Mucosa of descending colon (tissue), 3 donors: ENCODE measurements around the gene ELL2. TPM values are rescaled to one million over a fixed set of nuclear protein-coding genes. Genes with fewer than 3 reads are reported as not detected.
"Not testable (repeated sequence)": the region's sequence is repeated elsewhere in the genome, so short reads cannot be mapped to it uniquely, and the experiment has no call there.

Experiments used
- ATAC-seq: fragments of 200-7000 bp; cut with Tn5 transposase; one replicate; pipeline ENCODE4 v1.9.1; 2020; ENCODE audit warnings: mild to moderate bottlenecking, moderate library complexity
- DNase-seq, 3 donors: peaks; one replicate each; pipeline ENCODE4 v3.0.0-alpha.2; 2020
- H3K36me3 ChIP-seq: fragments of 200-600 bp; one replicate; pipeline ENCODE4 v1.8.0; 2021; ENCODE audit warnings: low read depth, mild to moderate bottlenecking
- H3K4me1 ChIP-seq: fragments of 200-600 bp; one replicate; pipeline ENCODE4 v1.8.0; 2021; ENCODE audit warnings: low read depth, mild to moderate bottlenecking
- H3K4me3 ChIP-seq: fragments of 200-600 bp; one replicate; pipeline ENCODE4 v1.8.0; 2021; ENCODE audit warnings: mild to moderate bottlenecking
- H3K9me3 ChIP-seq: fragments of 200-600 bp; one replicate; pipeline ENCODE4 v1.8.0; 2021; ENCODE audit warnings: mild to moderate bottlenecking
- CTCF ChIP-seq: fragments of 200-600 bp; IDR thresholded peaks from one replicate; pipeline ENCODE4 v1.8.0; 2022; ENCODE audit warnings: antibody characterized with exemption, mild to moderate bottlenecking
- intact Hi-C, 2 donors: fragments of 100-400 bp; cut with DNase I in 1 of 2; cut with micrococcal nuclease in 1 of 2; formaldehyde crosslinking; loops; one replicate each; pipeline versions ENCODE4 v1.11.0 to v1.11.1; 2022; cut with DNase I, micrococcal nuclease
- total RNA-seq, 3 donors: library from RNA; stranded (reverse); fragmentation: NEBNext Ultra II Directional in 2 of 3; extraction: Animal tissue kit (Norgen Biotek cat#: 25700) in 2 of 3; gene quantifications; one replicate each; pipeline versions ENCODE4 v1.2.1 to v1.2.4, GENCODE V29; 2021 to 2023
- donor health status: DM: no; HTN: no; CAD: no; lungs with moderate emphysema.
- donor health status: DM: no; HTN: no; CAD: no.
- donor health status: DM: no; HTN: yes; CAD: no.

The ELL2 gene
- total RNA-seq, 3 donors from 2014 or later, result 26.9 to 42.7 (median 31.7) TPM

- peaks cover 24% of the 10 kb centered on the region for H3K4me1 ChIP-seq
- H3K9me3 ChIP-seq, result no peaks in the 10 kb centered on the region
- no peaks in the 10 kb centered on the region for H3K36me3 ChIP-seq
- TF ChIP-seq CTCF, result no peak
- H3K4me3 ChIP-seq, result no peak overlapping the region
- intact Hi-C loops, result no loop called here
- ATAC-seq (no peak), DNase-seq (no peak)
Observed at GRCh38 chr5:95838556-95838955, 123.1 kb downstream of the ELL2 start.

GRCh38 chr5:95838001-95838520, 123.6 kb downstream of the ELL2 start:
- ATAC-seq (no peak), DNase-seq (no peak)
- peaks cover 24% of the 10 kb centered on the region for H3K4me1 ChIP-seq
- no peak overlapping the region for H3K4me3 ChIP-seq
- no peaks in the 10 kb centered on the region for H3K36me3 ChIP-seq
- H3K9me3 ChIP-seq, result no peaks in the 10 kb centered on the region
- intact Hi-C loops, result no loop called here
- TF ChIP-seq CTCF, result no peak

GRCh38 chr5:95837492-95837891, 124.2 kb downstream of the ELL2 start:
- DNase-seq (no peak), ATAC-seq (no peak)
- H3K9me3 ChIP-seq, result no peaks in the 10 kb centered on the region
- no peak overlapping the region for H3K4me3 ChIP-seq
- H3K4me1 ChIP-seq, result peaks cover 23% of the 10 kb centered on the region
- TF ChIP-seq CTCF, result no peak
- H3K36me3 ChIP-seq, result no peaks in the 10 kb centered on the region
- intact Hi-C loops, result no loop called here

- peaks cover 20% of the 10 kb centered on the region for H3K4me1 ChIP-seq
- DNase-seq, H3K4me3 ChIP-seq, intact Hi-C loops, H3K9me3 ChIP-seq, H3K36me3 ChIP-seq, ATAC-seq: not testable (repeated sequence)
Observed at GRCh38 chr5:95836971-95837370, 124.7 kb downstream of the ELL2 start.

- no peaks in the 10 kb centered on the region for H3K36me3 ChIP-seq
- peaks cover 17% of the 10 kb centered on the region for H3K4me1 ChIP-seq
- no peak for TF ChIP-seq CTCF
- intact Hi-C loops, result no loop called here
- ATAC-seq, result no peak
- no peak for DNase-seq
- H3K9me3 ChIP-seq, result no peaks in the 10 kb centered on the region
- no peak overlapping the region for H3K4me3 ChIP-seq
Observed at GRCh38 chr5:95836544-95836943, 125.1 kb downstream of the ELL2 start.

GRCh38 chr5:95835682-95836385, 125.8 kb downstream of the ELL2 start:
- TF ChIP-seq CTCF, result no peak
- no peaks in the 10 kb centered on the region for H3K36me3 ChIP-seq
- H3K4me1 ChIP-seq, result peaks cover 12% of the 10 kb centered on the region
- ATAC-seq, result no peak
- DNase-seq, result no peak
- no peak overlapping the region for H3K4me3 ChIP-seq
- H3K9me3 ChIP-seq, result no peaks in the 10 kb centered on the region
- intact Hi-C loops, result no loop called here

Other genes with a start within 250 kb of the ELL2 start
- gene RHOBTB3, start 230.5 kb downstream of the ELL2 start, total RNA-seq, result 10 to 100 TPM; 56.5 to 85.2 (median 60.4) TPM
- 10 to 100 TPM; 40.6 to 90.5 (median 65.5) TPM for gene GLRX, start 139.1 kb downstream of the ELL2 start, total RNA-seq